ENCODE data around the gene MUC13. TPM values are rescaled to one million over a fixed set of nuclear protein-coding genes. Genes with fewer than 3 reads are reported as not detected.

Gene MUC13
- total RNA-seq, 4 donors from 2014 or later = not detected

GRCh38 chr3:124942613-124943012 is 8.1 kb upstream of the MUC13 start:
- intact Hi-C loops (cut with DNase I; ENCODE audit: low total_unique reads) = no loop called here
- no peak for DNase-seq (ENCODE audit: low spot score in 2 of 2)
- 83 to 93% methylated on average over 2 of the region's 2 CpGs for WGBS, 2 donors
- no peak overlapping the region for H3K4me3 ChIP-seq (ENCODE audit: low read depth, poor library complexity, severe bottlenecking)
- TF ChIP-seq CTCF (IDR thresholded peaks at IDR 0.05) (no peak), POLR2A (IDR thresholded peaks at IDR 0.05) (no peak)

- WGBS, 2 donors = 80 to 81% methylated on average over 12 of the region's 12 CpGs
- DNase-seq (ENCODE audit: low spot score in 2 of 2) = no peak
- H3K4me3 ChIP-seq (ENCODE audit: low read depth, poor library complexity, severe bottlenecking) = no peak overlapping the region
- TF ChIP-seq POLR2A (IDR thresholded peaks at IDR 0.05) (no peak), CTCF (IDR thresholded peaks at IDR 0.05) (no peak)
- intact Hi-C loops (cut with DNase I; ENCODE audit: low total_unique reads) = no loop called here
These were observed 7.2 kb upstream of the MUC13 start for GRCh38 chr3:124941771-124942170.

- TF ChIP-seq POLR2A (IDR thresholded peaks at IDR 0.05) (no peak), CTCF (IDR thresholded peaks at IDR 0.05) (no peak)
- intact Hi-C loops (cut with DNase I; ENCODE audit: low total_unique reads) = no loop called here
- no peak for DNase-seq (ENCODE audit: low spot score in 2 of 2)
- 61 to 65% methylated on average over 4 of the region's 4 CpGs for WGBS, 2 donors
- no peak overlapping the region for H3K4me3 ChIP-seq (ENCODE audit: low read depth, poor library complexity, severe bottlenecking)
These were observed 5.1 kb upstream of the MUC13 start for GRCh38 chr3:124939661-124940060.

GRCh38 chr3:124938896-124939295 is 4.3 kb upstream of the MUC13 start:
- 93 to 96% methylated on average over 5 of the region's 5 CpGs for WGBS, 2 donors
- intact Hi-C loops (cut with DNase I; ENCODE audit: low total_unique reads) = no loop called here
- no peak overlapping the region for H3K4me3 ChIP-seq (ENCODE audit: low read depth, poor library complexity, severe bottlenecking)
- TF ChIP-seq POLR2A (IDR thresholded peaks at IDR 0.05) = no peak
- TF ChIP-seq CTCF (IDR thresholded peaks at IDR 0.05) = no peak
- no peak for DNase-seq (ENCODE audit: low spot score in 2 of 2)

GRCh38 chr3:124937049-124937448 is 2.5 kb upstream of the MUC13 start:
- TF ChIP-seq CTCF (IDR thresholded peaks at IDR 0.05) (no peak), POLR2A (IDR thresholded peaks at IDR 0.05) (no peak)
- intact Hi-C loops (cut with DNase I; ENCODE audit: low total_unique reads) = no loop called here
- no peak for DNase-seq (ENCODE audit: low spot score in 2 of 2)
- 95 to 98% methylated on average over 3 of the region's 3 CpGs for WGBS, 2 donors
- H3K4me3 ChIP-seq (ENCODE audit: low read depth, poor library complexity, severe bottlenecking) = no peak overlapping the region

GRCh38 chr3:124935794-124936542 is 1.4 kb upstream of the MUC13 start:
- no peak for TF ChIP-seq CTCF (IDR thresholded peaks at IDR 0.05)
- no peak for TF ChIP-seq POLR2A (IDR thresholded peaks at IDR 0.05)
- WGBS, 2 donors = 74 to 79% methylated on average over 5 of the region's 5 CpGs

More at GRCh38 chr3:124935794-124936542, 1.4 kb upstream of the MUC13 start:
- intact Hi-C loops (cut with DNase I; ENCODE audit: low total_unique reads) = no loop called here
- no peak for DNase-seq (ENCODE audit: low spot score in 2 of 2)
- no peak overlapping the region for H3K4me3 ChIP-seq (ENCODE audit: low read depth, poor library complexity, severe bottlenecking)

All from lower leg skin (tissue), 4 donors.